ENCODE data around the gene BEST4.
"Not testable (repeated sequence)": the region's sequence is repeated elsewhere in the genome, so short reads cannot be mapped to it uniquely, and the experiment has no call there.

BEST4 gene

DNA sequence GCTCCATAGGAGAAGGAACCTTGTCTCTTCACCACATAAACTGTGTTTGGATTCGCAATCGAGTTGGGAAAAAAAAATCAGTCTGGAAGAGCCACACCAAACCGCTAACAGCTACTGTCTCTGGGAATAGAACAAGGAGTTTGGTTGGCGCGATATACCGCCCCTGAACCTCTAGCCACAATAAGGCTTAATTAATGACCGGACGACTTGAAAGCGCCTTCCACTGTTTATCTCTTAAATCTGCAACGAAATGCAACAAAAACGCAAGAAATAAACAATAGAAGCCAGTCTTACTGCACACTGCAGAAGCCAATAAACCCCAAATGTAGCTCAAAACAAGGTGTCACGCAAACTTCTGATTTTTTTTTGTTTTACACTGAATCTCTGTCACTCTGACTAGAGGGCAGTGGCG, 31.2 kb upstream of the BEST4 start:
- DNase-seq: no peak

DNA sequence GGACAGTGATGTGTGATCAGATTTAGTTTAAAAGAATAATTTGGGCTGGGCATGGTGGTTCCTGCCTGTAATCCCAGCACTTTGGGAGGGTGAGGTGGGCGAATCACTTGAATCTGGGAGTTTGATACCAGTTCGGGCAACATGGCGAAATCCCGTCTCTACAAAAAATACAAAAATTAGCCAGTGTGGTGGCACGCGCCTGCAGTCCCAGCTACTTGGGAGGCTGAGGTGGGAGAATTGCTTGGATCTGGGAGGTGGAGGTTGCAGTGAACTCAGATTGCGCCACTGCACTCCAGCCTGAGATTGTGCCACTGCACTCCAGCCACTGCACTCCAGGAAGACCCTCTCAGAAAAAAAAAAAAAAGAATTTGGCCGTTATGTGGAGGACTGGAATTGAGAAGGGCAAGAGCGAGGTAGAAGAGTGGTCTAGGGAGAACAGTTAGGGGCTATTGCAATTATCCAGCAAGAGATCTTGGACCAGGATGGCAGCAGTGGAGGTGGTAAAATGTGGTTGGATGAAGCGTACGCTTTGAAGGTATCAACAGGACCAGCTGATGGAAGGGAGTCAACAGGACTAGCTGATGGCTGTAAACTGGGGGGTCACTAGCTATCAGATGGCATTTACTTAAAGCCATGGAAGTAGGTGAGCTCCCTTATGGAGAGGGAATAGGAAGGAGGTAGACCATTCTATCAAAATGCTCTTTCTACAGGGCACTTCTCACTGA, 30.0 kb upstream of the BEST4 start:
- no peak for DNase-seq

DNA sequence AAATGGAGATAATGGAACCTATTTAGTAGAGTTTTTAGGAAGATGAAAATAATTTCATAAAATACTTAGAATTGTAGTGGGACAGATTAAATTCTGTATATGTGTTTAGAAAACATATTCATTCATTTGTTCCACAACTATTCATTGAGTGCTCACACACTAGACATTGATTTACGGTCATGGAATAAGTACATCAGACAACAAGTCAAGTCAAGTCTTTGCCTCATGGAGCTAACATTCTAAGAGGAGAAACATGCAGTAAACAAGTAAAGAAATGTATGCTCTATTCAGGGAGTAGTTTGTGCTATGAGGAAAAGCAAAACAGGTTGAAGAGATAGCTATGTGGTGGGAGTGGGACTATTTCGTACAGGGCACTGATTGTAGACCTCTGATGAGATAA, 29.3 kb upstream of the BEST4 start:
- DNase-seq: no peak

DNA sequence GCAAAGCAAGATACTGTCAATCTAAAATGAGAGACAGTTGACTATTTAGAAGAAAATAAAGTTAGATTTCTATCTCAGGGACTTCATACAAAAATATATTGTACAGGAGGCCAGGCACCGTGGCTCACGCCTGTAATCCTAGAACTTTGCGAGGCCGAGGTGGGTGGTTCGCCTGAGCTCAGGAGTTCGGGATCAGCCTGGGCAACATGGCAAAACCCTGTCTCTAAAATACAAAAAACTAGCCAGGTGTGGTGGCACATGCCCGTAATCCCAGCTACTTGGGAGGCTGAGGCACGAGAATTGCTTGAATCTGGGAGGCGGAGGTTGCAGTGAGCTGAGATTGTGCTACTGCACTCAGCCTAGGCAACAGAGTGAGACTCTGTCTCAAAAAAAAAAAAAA, 28.0 kb upstream of the BEST4 start:
- not testable (repeated sequence) for DNase-seq

DNA sequence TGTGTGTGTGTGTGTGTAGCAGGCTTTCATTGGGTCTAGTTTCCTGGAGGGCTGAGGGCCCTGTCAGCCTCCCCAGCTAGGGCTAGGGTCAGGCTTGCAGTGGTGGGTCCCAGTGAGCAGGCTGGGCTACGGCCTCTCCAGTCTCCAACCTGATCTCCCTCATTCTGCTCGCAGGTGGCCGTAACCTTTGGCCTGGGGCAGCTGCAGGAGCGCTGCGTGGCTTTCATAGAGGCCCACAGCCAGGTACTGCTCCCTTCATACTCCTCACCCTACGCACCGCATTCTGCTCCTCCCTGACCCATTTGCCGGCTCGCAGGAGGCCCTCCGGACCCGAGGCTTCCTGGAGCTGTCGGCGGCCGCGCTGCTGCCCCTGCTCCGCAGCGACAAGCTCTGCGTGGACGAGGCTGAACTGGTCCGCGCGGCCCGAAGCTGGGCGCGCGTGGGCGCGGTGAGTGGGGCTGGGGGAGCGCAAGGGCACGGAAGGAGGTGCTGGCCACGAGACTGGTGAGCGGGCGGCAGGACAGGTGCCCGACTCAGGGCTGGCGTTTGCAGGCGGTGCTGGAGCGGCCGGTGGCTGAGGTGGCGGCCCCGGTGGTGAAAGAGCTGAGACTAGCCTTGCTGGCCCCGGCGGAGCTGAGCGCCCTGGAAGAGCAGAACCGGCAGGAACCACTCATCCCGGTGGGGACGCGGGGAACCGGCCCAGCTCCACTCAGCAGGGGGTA, 25.0 kb upstream of the BEST4 start:
- no peak for DNase-seq

DNA sequence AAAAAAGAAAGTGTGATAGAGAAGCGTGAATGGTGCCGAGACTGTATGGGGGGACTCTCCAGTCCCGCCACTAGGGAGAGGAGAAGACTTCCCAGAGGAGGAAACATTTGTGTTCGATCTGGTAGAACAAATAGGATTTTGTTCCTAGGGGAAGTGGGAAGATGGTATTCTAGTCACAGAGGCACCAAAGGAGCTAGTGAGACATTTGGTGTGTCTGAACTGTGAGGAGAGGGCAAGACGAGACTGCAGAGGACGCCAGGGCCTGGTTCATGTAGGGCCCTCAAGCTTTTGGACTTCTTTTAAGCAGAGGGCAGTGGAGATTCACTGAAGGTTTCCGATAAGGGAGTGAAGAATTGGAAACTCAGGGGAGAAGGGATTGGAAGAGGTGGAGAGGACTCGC, 23.3 kb upstream of the BEST4 start:
- no peak for DNase-seq

DNA sequence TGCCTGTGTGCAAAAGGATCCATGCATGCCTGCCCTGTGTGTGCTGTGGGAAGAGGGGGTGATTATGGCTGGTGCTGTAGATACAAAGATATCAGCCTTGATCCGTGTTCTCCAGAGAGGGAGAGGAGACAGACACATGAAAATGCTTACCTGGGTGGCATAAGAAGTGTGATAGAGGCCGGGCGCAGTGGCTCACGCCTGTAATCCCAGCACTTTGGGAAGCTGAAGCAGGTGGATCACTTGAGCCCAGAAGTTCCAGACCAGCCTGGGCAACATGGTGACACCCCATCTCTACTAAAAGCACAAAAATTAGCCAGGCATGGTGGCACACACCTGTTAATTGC, 22.8 kb upstream of the BEST4 start:
- DNase-seq: not testable (repeated sequence)

DNA sequence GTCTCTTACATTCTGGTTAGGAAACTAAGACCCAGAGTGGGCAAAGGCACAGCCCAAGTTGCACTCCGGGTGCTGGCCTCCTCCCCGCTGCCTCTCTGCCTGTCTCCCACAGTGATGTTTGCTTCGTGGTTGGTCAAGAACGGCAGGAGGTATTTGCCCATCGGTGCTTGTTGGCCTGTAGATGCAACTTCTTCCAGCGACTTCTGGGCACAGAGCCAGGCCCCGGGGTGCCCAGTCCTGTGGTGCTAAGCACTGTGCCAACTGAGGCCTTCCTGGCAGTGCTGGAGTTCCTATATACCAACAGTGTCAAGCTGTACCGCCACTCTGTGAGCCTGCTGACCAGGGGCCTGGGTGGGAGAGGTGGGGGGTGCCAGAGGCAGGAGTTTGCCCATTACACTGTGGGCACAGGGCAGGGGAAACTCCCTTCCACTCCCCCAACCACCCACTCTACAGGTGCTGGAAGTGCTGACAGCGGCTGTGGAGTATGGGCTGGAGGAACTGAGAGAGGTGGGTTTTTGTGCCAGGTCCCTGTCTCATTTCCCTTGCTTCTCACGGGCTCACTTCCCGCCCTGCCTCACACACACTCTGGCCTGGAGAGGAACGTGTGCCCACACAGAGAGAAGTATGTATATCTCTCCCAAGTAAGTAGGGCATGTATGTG, 22.3 kb upstream of the BEST4 start:
- DNase-seq: no peak

DNA sequence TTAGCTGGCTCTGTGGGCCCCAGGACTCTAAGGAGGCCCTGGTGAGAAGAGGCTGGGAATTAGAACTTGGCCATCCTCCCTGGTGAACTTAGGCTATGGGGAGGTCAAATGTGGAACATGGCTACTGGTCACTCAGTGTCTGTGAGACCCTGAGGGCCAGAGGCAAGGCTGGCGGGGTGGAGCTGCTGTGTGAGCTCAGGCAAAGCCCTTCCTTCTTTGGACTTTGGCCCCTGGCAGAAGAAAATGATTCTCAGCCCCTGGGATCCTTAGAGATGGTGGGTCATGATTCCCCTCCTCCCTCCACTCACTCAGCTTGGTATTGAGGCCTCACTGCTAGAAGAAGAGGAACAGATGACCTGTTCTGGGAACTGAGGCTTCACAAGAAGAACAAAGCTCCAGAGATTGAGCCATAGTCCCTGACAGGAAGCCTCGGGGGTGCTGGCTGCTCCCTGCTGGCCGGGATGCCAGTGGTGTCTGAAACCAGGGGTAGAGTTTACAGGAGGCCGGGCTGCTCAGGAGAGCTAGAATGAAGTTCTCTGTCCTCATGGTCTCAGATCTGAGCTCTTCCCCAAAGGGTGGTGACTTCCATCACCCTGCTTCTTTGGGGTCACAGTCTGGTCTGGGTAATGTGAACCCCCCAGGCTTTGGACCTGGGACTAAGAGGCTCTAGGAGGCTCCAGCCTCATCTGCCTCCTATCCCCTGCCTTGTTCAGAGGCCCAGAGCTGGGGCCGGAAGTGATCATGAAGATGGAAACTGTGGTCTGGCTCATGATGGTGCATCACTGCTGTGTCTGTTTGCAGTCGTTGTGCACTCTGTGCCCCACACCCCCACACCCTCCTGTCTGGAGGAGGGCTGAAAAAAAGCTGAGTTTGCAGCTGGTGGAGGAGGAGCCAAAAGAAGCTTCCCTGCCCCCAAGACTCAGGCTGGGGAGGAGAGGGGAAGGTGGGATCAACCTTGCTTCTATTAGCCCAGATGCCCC, 21.3 kb upstream of the BEST4 start:
- DNase-seq: peak; percentile 76

DNA sequence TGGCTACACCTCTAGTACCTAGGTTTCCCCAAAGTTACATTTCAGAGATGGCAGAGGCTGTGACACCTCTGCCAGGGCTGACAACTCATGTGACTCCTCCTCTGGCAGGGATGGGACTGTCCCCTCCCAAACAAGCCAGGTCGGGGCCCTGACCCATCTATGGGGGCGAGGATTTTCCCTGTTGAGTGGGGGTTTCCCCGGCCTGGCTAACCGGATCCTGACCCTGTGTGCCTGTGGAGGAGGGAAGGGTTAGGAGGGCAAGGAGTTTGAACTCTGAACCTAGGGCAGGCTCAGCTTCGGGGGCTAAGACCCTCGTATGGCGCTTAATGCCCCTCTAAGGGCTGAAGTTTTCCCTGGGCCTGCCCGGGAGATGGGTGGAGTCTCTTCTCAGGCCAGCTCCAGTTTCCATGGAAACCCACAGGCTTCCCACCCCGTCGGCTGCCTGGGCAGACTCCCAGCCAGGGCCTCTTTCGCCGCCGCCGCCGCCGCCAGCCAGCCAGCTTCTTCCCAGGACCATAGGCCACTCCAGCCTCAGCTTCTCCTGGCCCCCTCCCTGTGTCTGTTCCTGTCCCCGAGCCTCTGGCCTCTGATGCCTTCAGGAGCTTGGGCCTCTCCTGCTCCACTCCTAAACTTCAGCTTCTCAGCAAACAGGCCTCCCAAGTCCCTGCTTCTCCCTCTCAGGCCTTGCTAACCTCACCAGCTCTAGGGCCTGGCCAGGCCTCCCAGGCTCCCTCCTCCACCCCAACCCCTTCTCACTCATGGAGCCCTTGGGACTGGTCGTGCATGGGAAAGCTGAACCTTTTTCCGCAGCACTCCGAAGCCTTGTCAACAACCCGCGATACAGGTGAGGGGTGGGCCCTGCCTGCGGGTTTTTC, 20.3 kb upstream of the BEST4 start, which contains the start of gene BTBD19:
BTBD19 (plus strand) TSS at position 461 of the 875 bp plus-strand sequence; CDS start at position 759, 298 bp downstream.
- peak; percentile 87 for DNase-seq

DNA sequence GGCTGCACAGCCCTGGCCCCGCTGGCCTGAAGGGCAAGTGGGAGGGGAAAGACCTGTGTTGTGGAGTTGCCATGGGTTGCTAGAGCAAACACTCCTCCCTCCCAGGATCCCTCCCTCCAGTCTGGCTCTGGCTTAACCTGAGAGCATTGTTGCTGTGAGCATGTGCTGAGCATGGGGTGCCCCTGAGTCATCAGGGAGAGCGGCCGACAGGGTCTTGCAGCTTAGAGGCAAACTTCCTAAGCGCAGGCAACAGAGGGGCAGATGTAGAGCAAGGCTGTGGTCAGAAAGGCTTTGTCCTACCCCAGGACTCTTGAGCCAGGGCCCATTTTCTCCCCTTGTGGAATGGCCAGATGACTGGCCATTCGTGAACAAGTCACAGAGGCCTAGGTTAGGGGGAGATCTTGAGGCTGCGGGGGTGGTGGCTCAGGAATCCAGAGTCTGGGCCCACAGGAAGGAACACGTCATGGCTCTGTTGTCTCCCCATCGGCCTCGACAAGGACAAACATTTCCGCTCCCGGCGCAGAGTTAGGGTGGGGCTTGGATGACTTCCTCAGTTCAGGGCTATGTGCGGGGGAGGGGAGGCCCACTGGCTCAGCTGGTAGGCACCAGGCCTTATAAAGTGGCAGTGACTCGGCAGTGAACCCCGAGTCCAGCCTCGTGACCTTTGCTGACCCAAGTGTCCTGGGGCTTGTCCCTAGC, 19.5 kb upstream of the BEST4 start:
- peak; percentile 99 for DNase-seq

DNA sequence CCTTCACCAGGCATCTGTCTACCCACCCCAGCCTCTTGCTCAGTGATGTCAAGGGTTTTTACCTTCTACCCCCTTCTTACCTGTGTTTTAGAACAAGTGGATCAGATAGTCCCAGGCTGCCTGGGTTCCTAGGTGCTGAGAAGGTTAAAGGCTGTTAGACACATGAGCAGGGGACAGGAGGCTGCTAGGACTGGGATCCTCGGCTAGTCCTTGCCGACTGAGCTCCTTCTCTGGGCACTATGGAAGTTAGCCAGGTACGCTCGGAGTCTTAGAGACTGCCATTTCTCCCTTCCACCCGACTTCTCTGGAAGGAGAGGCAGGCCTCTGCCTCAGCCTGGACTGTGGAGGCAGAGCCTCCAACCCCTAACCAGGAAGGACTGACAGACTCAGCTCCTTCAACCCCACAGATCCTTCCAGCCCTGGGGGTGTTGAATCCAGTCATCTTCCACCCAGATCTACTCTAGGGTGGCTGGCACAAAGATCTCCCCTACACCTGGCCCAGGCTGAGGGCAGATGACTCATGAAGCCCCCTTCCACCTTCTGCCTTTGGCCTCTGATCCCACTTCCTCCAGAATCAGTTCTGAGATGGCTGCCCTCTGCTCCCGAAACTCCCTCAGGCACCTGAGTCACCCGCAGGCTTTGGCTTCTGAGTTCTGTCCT, 18.9 kb upstream of the BEST4 start, which contains the start of gene DYNLT4:
DYNLT4 (minus strand) TSS at position 648 of the 660 bp plus-strand sequence. CDS start 683 bp downstream, outside the sequence.
- DNase-seq: no peak

DNA sequence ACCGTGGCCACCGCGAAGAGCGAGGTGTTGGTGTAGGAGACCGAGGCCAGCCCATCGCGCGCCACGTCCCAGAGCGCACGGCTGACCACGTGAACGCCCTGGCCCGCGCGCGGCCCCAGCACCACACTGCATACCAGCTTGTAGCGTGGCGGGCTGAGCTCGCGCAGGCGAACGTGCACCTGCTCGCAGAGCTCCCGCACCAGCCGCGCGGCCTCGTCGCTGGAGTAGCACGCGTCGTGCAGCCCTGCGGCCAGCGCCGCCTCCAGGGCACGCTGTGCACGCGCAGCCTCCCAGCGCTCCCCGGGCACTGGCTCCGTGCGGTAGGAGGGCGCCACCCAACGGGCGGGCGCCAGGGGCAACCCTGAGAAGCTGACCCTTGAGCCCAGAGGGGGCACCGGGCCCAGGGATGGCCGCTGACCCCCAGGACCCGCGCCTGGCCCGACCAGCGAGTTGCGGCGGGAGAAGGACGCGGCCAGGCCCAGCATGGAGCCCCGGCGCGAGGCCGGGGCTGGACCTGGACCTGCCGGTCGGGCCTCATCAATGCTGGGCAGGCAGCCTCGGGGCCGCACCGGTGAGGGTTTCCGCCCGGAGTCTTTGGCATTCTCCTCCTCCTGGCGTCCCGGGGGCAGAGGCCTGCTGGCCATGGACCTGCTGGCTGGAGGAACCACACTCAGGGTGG, 18.2 kb upstream of the BEST4 start:
- no peak for DNase-seq

DNA sequence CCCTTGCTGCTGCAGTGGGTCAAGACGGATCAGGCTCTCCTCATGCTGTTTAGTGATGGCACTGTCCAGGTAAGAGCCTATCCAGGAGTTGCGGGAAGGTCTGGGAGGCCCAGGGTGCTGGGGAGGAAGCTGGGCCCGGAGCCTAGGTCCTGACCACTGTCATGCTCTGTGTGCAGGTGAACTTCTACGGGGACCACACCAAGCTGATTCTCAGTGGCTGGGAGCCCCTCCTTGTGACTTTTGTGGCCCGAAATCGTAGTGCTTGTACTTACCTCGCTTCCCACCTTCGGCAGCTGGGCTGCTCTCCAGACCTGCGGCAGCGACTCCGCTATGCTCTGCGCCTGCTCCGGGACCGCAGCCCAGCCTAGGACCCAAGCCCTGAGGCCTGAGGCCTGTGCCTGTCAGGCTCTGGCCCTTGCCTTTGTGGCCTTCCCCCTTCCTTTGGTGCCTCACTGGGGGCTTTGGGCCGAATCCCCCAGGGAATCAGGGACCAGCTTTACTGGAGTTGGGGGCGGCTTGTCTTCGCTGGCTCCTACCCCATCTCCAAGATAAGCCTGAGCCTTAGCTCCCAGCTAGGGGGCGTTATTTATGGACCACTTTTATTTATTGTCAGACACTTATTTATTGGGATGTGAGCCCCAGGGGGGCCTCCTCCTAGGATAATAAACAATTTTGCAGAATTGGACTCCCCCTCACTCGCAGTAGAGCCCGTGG, 17.5 kb upstream of the BEST4 start:
- no peak for DNase-seq

DNA sequence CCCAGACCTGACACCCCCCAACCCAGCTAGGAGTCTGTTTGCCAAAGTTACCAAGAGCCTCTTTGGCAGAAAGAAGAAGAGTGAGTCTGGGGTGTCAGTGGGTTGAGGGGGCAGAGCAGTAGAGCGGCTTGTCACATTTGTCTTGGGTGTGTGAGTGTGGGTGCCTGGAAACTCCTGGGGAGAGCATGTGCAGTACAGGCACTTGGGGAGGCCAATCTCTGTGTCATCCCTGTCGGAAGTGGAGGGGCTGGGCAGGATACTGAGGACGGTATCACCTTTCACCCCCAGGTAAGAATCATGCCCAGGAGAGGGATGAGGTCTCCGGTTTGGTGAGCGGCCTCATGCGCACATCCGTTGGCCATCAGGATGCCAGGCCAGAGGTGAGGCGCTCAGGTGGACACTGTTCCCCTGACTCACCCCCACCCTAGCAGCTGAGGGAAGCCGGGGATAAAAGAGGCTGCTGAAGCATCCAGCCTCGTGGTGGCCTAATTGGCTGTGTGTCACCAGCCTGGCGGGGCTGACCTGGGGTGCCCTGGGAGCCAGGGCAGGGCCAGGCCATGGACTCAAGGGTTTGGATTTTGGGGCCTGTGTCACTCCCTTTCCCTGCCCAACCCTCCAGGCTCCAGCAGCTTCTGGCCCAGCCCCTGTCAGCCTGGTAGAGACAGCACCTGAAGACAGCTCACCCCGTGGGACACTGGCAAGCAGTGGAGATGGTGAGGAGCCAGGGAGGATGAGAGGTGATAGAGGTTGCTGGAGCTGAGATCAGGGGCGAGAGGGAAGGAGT, 15.5 kb upstream of the BEST4 start:
- DNase-seq: no peak

DNA sequence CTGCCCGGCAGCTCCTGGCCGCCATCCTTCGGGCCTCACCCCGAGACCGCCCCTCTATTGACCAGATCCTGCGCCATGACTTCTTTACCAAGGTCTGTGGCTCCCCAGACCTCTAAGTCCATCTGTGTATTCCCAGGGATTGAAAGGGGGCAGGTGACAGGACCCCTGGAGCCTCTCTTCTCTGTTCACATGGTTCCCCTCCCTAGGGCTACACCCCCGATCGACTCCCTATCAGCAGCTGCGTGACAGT, 15.0 kb upstream of the BEST4 start:
- no peak for DNase-seq

DNA sequence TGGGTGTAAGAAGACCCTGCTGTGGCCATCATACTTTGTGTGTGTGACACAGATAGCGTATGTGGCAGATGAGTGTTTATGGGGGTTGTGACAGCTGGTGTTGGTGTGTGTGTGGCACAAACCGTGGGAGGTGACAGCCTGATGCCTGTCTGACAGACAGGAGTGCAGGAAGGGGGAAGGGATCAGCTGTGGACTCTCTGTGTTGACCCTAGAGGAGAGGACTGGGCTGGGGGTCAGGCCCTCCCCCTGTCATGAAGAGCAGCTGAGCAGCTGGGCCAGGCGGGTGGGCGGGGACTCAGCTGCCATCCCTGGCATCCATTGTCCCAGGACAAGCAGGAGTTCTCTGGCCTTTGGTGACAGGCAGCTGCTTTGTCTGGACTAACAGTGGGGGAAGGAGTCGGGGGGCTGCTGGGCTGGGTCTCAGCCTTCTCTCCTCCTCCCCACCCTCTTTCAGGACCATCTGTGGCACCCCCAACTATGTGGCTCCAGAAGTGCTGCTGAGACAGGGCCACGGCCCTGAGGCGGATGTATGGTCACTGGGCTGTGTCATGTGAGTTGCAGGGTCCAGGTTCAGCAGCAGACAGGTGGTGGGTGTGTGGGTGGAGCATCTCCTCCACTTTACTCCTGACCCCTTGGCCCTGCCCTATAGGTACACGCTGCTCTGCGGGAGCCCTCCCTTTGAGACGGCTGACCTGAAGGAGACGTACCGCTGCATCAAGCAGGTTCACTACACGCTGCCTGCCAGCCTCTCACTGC, 14.5 kb upstream of the BEST4 start:
- no peak for DNase-seq
